H1 (cell line): Measurements from ENCODE around the gene KIF26A. TPM values are rescaled to one million over a fixed set of nuclear protein-coding genes. Genes with fewer than 3 reads are reported as not detected.

Source experiments
- CHD2 ChIP-seq: IDR thresholded peaks from 2 replicates; pipeline ENCODE4 v1.6.1; 2012; ENCODE audit warnings: low read length, improper control_type of control experiment
- KDM1A ChIP-seq: fragments of 200-600, 300-600 bp; sonication (generic); IDR thresholded peaks from 2 replicates; pipeline ENCODE4 v1.7.1; 2016; ENCODE audit warnings: mild to moderate bottlenecking, low read length, borderline replicate concordance
- KDM4A ChIP-seq: IDR thresholded peaks from one replicate; pipeline ENCODE4 v1.7.1; 2012; ENCODE audit warnings: low read depth, mild to moderate bottlenecking, moderate library complexity, low read length, inconsistent platforms; ENCODE audit not compliant: severe bottlenecking
- polyA plus RNA-seq, 7 experiments: library from polyadenylated mRNA; depleted of rRNA in 3 of 7; stranded (reverse) in 5 of 7; unstranded in 2 of 7; fragments of >200 nt in 5 of 7; fragments of 200-250 nt in 2 of 7; gene quantifications; 1 replicate in 5 of 7; 2 replicates in 1 of 7; 4 replicates in 1 of 7; pipeline versions ENCODE4 v1.2.1 to v1.2.3, GENCODE V29; 2011 to 2013; ENCODE audit warnings: missing spikeins in 2 of 7, mixed read lengths in 2 of 7
- total RNA-seq: library from RNA; stranded (reverse); fragmentation: NEBNext Ultra II Directional; extraction: Animal tissue kit (Norgen Biotek cat#: 25700); gene quantifications from 2 replicates; pipeline ENCODE4 v1.2.1, GENCODE V29; 2021

The KIF26A gene
- total and polyA plus RNA-seq, 2 of the 8 experiments (the other 6 are each of a cell fraction or from before 2014, with no cell fraction given): 11.5 to 41.6 TPM

DNA sequence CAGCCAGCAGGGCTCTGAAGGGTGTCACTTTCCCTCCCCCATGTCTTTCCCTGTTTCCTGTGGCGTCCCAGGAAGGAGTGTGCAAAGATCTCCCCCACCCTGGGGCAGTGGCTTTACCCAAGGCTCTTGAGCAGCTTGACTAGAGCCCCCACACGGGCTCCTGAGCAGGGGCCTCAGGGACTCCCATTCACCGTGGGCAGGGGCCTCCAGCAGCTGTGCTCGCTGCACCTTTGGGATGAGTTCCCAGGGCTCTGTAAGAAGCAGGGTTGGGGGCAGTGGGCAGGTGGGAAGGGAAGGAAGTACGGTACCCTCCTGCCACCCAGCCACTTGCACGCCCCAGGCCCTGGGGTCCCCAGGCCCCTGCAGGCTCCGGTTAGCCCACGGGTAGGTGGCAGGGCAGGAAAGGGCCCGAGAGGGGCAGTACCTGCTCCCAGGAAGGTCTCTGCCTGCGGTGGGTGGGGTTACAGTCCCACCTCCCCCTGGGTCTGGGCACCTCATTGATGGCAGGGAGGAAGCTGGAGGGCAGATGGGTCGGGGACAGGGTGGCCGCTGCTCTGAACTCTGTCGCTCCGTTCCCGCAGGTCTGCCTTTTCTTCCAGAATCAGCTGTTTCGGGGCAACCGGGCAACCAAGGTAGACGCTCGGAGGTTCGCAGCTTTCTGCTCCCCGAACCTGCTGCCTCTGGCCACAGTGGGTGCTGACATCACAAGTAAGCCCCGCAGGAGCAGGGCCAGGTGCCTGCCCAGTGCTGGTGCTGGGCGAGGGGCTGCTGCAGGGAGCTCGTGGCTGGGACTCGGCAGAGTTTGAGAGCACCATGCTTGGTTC is 39.9 kb upstream of the KIF26A start (continued):
- TF ChIP-seq KDM4A (no peak), KDM1A (no peak), CHD2 (no peak)
